KG1 (cell line): ENCODE measurements around the gene CADPS.

Experiments
- DNase-seq: peaks from one replicate; lab custom pipeline; 2025; lab: John Stamatoyannopoulos, UW

Gene CADPS

GRCh38 chr3:62433396-62433795, 441.8 kb downstream of the CADPS start:
- no peak for DNase-seq

- DNase-seq, result no peak
Measured at GRCh38 chr3:62421207-62421606, 454.0 kb downstream of the CADPS start.

- no peak for DNase-seq
Measured at GRCh38 chr3:62416144-62416543, 459.1 kb downstream of the CADPS start.

- DNase-seq, result no peak
Measured at GRCh38 chr3:62415312-62415801, 459.9 kb downstream of the CADPS start.

GRCh38 chr3:62414786-62415185, 460.4 kb downstream of the CADPS start:
- DNase-seq, result no peak

- DNase-seq, result no peak
Measured at GRCh38 chr3:62413687-62414086, 461.5 kb downstream of the CADPS start.

GRCh38 chr3:62406945-62407344, 468.3 kb downstream of the CADPS start:
- DNase-seq, result no peak

- no peak for DNase-seq
Measured at GRCh38 chr3:62405566-62405965, 469.6 kb downstream of the CADPS start.

GRCh38 chr3:62405135-62405534, 470.1 kb downstream of the CADPS start:
- no peak for DNase-seq

- no peak for DNase-seq
Measured at GRCh38 chr3:62404321-62404720, 470.9 kb downstream of the CADPS start.

- no peak for DNase-seq
Measured at GRCh38 chr3:62403765-62404164, 471.5 kb downstream of the CADPS start.

GRCh38 chr3:62392626-62393292, 482.5 kb downstream of the CADPS start:
- no peak for DNase-seq

GRCh38 chr3:62387251-62387650, 488.0 kb downstream of the CADPS start:
- DNase-seq, result no peak

GRCh38 chr3:62379321-62379798, 495.9 kb downstream of the CADPS start:
- DNase-seq, result no peak

- DNase-seq, result no peak
Measured at GRCh38 chr3:62378921-62379320, 496.3 kb downstream of the CADPS start.

- DNase-seq, result no peak
Measured at GRCh38 chr3:62378311-62378789, 496.9 kb downstream of the CADPS start.

- DNase-seq, result no peak
Measured at GRCh38 chr3:62376906-62377877, 498.0 kb downstream of the CADPS start.

- DNase-seq, result no peak
Measured at GRCh38 chr3:62376454-62376720, 498.8 kb downstream of the CADPS start.

GRCh38 chr3:62375655-62376453, 499.4 kb downstream of the CADPS start:
- no peak for DNase-seq

GRCh38 chr3:62374341-62375218, 500.6 kb downstream of the CADPS start:
- no peak for DNase-seq

- no peak for DNase-seq
Measured at GRCh38 chr3:62373714-62374333, 501.4 kb downstream of the CADPS start.
